A204.1 (cell line): ENCODE results near the gene CBFA2T3.

Experiments used
- FAIRE-seq: peaks from 2 replicates; lab custom pipeline; 2012; peaks lifted over from hg19 to GRCh38; lab: Jason Lieb, UNC

The CBFA2T3 gene

GRCh38 chr16:88995746-88996535 is 18.9 kb upstream of the CBFA2T3 start:
- FAIRE-seq: no peak

DNA sequence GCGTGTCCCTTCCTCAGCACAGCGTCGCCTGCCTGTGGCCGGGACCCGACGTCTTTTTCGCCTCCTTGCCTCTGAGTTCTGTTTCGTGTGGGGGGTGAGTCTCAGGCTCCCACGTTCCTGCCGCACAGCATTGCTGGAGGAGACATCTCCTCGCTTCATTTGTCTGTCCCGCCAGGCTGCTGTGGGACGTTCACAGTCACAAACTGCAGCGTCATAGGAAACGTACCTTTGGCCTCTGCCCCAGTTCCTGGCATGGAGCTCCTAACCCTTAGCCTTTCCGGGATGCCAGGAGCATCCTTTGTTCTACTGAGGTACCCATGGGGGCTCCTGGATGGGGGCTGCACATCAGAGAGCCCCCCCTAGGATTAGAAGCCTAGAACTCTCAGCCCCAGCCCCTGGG is 18.2 kb upstream of the CBFA2T3 start:
- FAIRE-seq: no peak

GRCh38 chr16:88994695-88995094 is 17.7 kb upstream of the CBFA2T3 start:
- FAIRE-seq: no peak

DNA sequence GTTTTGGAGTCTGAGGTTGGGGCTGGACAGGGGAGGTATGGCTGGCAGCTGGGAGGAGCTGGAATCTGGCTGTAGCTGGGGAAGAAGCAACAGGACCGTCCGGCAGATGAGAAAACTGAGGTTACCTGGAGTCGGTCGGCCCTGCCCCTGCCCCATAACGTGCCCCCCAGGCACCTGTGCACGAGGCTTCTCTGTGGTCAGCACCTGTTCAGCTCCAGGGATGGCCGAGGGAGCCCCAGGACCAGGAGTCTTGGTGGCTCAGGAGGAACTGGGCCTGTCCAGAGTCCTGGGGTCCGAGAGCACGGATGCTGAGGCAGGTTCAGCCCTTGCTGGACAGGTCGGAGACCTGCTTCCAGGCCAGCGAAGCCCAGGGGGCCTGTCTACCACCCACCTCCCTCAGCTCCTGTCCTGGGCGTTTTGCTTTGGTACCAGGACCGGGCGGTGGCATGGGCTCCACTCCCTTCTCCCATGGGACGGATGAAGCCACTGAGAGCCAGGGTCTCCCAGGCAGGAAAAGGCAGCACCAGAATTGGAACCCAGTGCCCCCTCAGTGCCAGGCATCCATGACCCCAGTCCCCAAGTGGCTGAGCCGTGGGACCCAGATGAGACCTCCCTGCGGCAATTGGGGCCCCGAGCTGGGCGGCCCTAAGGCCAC is 17.1 kb upstream of the CBFA2T3 start:
- no peak for FAIRE-seq

DNA sequence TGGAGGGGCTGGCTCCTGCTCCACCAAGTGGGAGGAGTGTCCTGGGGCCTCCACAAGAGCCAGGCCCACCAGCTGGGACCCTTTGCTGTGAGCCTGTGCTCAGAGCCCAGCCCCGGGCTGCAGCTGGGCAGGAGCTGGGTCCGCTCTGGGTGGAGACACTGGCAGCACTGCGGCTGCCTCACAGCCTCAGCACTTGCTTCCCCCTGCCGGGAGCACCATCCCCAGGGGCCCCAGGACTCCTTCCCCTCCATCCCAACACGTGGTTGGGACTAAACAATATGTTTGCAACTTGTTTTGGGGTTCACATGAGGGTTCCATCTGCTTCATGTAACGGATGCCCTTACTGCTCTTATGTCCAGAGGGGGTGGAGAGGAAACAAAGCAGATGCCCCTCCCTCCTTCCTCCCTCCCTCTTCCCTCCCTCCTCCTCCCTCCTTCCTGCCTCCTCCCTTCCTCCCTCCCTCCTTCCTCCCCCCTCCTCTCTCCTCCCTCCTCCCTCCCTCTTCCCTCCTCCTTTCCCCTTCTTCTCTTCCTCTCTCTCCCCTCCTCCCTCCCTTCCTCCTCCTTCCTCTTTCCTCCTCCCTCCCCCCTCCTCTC is 16.3 kb upstream of the CBFA2T3 start:
- no peak for FAIRE-seq

GRCh38 chr16:88992351-88993165 is 15.6 kb upstream of the CBFA2T3 start:
- FAIRE-seq: no peak

DNA sequence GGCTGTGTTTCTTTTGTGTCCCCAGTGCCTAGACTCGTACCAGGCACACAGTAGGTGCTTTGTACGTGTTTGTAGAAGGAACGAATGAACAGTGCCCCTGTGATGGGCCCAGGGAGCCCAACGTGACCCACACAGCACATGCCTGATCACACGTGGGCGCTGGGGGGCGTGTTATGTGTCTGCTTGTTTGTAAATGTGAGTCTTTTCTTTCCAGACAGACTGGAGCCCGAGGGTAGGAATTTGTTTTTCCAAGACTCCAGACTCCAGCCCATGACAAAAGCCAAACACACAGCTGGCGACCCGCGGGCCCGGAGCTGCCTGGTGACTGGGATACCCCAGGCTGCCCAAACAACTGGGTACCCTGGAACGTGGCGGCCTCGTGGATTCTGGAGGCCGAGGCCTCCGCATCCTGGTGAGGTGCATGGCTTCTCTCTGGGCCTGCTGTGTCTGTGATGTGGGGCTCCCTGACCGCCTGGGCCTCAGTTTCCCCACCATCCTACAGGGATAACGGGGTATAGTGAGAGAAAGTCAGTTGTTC is 14.9 kb upstream of the CBFA2T3 start:
- no peak for FAIRE-seq

DNA sequence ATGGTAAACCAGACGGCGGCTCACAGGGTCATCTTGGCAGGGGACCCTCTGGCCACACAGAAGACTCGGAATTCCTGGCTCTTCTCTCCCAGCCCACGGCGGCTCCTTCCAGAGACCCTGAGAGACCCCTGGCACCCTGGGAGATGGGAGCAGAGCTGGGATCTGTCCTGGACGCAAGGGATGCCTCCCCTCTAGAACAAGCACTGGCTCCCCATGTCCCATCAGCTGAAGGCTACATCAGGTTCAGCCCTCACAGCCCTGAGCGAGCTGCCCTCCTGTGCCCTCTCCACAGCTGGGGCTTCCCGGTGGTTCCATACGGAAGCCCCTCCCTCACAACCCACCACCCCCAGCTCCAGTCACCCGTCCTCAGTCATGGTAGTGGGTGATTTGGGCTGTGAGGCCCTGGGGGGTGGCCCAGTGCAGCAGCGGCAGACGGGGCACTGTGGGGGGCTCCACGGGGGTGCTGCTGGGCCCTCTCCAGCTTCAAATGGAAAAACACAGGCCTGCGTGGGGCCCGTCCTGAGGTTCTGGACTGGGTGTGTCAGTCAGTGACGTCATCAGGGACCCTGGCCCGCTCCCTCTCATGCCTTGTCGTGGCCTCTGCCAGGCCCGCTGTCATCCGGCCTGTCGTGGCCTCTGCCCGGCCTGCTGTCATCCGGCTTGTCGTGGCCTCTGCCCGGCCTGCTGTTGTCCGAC is 13.0 kb upstream of the CBFA2T3 start:
- no peak for FAIRE-seq

- FAIRE-seq: no peak
These were observed 12.2 kb upstream of the CBFA2T3 start for GRCh38 chr16:88988980-88989811.

DNA sequence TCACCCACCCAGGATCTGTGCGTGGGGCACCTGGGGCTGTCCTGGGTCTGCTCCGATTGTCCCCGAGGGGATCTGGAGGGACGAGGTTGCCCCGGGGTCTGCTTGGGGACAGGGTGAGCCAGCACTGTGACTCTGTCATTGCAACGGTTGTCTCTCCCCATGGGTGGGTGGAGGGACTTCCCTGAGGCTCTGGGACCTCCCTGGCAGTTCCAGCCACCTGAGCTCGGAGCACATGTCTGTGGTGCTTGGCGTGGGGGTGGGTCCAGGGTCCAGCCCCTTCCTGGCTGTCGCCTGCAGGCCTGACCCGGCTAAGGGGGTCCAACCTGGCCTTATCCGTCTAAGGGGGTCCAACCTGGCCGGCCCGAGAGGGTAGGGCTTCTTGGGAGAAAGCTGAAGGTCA is 8.5 kb upstream of the CBFA2T3 start:
- no peak for FAIRE-seq

DNA sequence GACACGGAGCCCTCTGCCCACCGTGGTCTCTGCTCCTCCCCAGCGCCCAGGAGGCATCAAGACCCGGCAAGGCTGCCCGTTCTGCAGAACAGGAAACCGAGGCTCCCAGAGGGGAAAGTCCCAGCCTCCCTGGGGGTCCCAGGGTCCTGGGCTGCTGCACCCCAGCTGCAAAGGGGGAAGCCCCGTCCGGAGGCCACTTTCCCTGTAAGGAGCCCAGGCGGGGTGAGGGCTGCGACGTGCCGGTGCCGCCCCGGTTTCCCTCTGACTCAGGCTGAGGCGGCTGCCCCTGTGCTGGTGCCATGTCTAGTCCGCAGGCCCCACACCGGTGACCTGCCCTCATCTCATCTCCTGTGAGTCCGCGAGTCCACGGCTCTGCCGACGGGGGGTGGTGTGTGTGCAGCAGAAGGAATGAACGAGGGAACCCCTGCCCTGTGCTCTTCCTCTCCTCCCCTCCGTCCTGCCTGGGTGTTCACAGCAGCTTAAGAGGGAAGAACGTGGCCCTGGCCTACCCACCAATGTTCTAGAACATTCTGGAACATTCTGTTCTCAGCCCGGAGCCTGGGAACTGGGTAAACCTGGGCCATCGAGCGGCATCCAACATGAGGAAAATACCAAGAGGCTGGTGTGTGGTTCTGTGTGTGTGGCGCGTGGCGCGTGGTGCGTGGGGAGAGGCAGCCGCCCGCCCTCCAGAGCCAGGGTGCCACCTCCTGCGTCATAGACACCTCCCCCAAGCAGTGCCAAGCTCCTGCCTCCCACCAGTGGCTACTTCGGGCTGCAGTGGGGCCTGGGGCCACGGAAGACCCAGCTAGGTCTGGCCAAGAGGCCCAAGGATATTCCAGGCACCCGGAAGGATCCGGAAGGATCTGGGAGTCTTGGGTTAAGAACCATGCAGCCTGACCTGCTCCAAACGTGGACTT is 7.0 kb upstream of the CBFA2T3 start:
- no peak for FAIRE-seq

- no peak for FAIRE-seq
These were observed 6.2 kb upstream of the CBFA2T3 start for GRCh38 chr16:88983165-88983564.

DNA sequence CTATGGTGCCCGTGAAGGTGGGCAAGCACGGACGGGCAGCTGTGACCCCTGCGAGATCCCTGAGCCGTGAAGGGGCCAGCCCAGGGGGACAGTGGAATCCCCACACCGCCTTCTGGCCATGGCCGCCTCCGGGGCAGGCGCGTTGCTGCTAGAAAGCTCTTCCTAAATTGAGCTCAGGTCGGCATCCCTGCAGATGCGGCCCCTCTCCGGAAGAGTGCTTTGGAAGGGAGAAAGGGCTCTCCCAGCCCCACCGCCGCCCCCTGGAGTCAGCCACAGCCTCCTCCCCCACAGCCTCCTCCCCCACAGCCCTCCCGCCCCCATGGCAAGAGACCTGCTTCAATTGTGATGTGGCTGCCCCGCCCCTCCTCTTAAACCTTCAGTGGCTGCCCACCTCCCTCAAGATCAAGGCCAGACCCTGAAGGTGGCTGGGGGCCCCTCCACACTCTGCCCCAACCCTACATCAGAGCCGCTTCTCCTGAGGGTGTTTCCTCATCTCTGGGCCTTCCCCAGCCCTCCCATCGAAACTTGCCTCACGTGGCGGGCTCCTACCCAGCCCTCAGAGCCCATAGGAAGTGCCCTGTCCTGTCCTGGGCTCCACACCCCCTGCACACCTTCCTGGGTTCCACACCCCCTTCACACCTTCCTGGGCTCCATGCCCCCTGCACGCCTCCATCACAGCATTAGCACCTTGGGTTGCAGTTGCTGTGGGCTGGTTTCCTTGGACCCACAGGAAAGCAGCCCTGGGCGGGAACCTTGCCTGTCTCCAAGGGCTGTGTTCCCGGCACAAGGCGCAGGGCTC is 5.5 kb upstream of the CBFA2T3 start:
- no peak for FAIRE-seq

GRCh38 chr16:88979353-88980015 is 2.5 kb upstream of the CBFA2T3 start:
- FAIRE-seq: no peak

- FAIRE-seq: no peak
These were observed 1.8 kb upstream of the CBFA2T3 start for GRCh38 chr16:88978608-88979346.

GRCh38 chr16:88977812-88978607 is 1.0 kb upstream of the CBFA2T3 start:
- no peak for FAIRE-seq
